Loucy (cell line): ENCODE measurements around the gene KCNF1.
"Not testable (repeated sequence)": the region's sequence is repeated elsewhere in the genome, so short reads cannot be mapped to it uniquely, and the experiment has no call there.

Source experiments
- H2AFZ ChIP-seq: fragments of 200-600 bp; sonication (generic); 2 replicates; pipeline ENCODE4 v1.6.0; 2016; ENCODE audit warnings: antibody characterized with exemption, mild to moderate bottlenecking, low read length, moderate library complexity
- H3F3A ChIP-seq: fragments of 200-600 bp; 2 replicates; pipeline ENCODE4 v1.6.0; 2016; ENCODE audit warnings: antibody characterized with exemption, low read depth, mild to moderate bottlenecking
- H3K27me3 ChIP-seq: fragments of 200-600 bp; sonication (generic); 2 replicates; pipeline ENCODE4 v1.6.1; 2014; ENCODE audit warnings: low read length, mild to moderate bottlenecking; ENCODE audit not compliant: insufficient read depth, poor library complexity, severe bottlenecking
- H3K36me3 ChIP-seq: fragments of 200-600 bp; sonication (generic); 2 replicates; pipeline ENCODE4 v1.6.1; 2016; ENCODE audit warnings: low read length; ENCODE audit not compliant: insufficient read depth
- H3K4me1 ChIP-seq: fragments of 200-600 bp; sonication (generic); 2 replicates; pipeline ENCODE4 v1.5.1; 2014; ENCODE audit warnings: low read length, mild to moderate bottlenecking; ENCODE audit not compliant: insufficient read depth, poor library complexity, severe bottlenecking
- H3K4me2 ChIP-seq: fragments of 200-600 bp; sonication (generic); 2 replicates; pipeline ENCODE4 v1.6.0; 2014; ENCODE audit warnings: antibody characterized with exemption, low read length, low read depth, mild to moderate bottlenecking; ENCODE audit not compliant: poor library complexity, severe bottlenecking
- H3K4me3 ChIP-seq: fragments of 200-600 bp; sonication (generic); 2 replicates; pipeline ENCODE4 v1.5.1; 2014; ENCODE audit warnings: low read length, mild to moderate bottlenecking, mixed read lengths; ENCODE audit not compliant: poor library complexity, severe bottlenecking
- H3K79me2 ChIP-seq: fragments of 200-600 bp; sonication (generic); 2 replicates; pipeline ENCODE4 v1.6.1; 2014; ENCODE audit warnings: low read length; ENCODE audit not compliant: insufficient read depth
- H3K9ac ChIP-seq: fragments of 200-600 bp; sonication (generic); 2 replicates; pipeline ENCODE4 v1.6.0; 2014; ENCODE audit warnings: mild to moderate bottlenecking, low read depth, low read length, moderate library complexity; ENCODE audit not compliant: poor library complexity, severe bottlenecking
- H3K9me2 ChIP-seq: fragments of 200-600 bp; sonication (generic); replicated peaks from 2 replicates; pipeline ENCODE4 v1.6.1; 2016; ENCODE audit warnings: low read depth, low read length, mixed read lengths
- H3K9me3 ChIP-seq: fragments of 200-600 bp; sonication (generic); 2 replicates; pipeline ENCODE4 v1.6.1; 2014; ENCODE audit warnings: mild to moderate bottlenecking, antibody characterized with exemption, low read length, low read depth; ENCODE audit not compliant: insufficient read depth
- H4K20me1 ChIP-seq: fragments of 200-600 bp; sonication (generic); 2 replicates; pipeline ENCODE4 v1.6.0; 2014; ENCODE audit warnings: antibody characterized with exemption, low read length, mild to moderate bottlenecking; ENCODE audit not compliant: insufficient read depth, poor library complexity, severe bottlenecking
- EZH2phosphoT487 ChIP-seq: fragments of 200-600 bp; IDR thresholded peaks from 2 replicates; pipeline ENCODE4 v1.6.1; 2018; ENCODE audit warnings: antibody characterized with exemption, mild to moderate bottlenecking, moderate library complexity, borderline replicate concordance
- TF ChIP-seq, protein P1 (sequence below): fragments of 200-600 bp; sonication (generic); conservative IDR thresholded peaks from 2 replicates; pipeline ENCODE4 v1.5.1; 2014; ENCODE audit warnings: mild to moderate bottlenecking, antibody characterized with exemption, low read length

KCNF1 gene

DNA sequence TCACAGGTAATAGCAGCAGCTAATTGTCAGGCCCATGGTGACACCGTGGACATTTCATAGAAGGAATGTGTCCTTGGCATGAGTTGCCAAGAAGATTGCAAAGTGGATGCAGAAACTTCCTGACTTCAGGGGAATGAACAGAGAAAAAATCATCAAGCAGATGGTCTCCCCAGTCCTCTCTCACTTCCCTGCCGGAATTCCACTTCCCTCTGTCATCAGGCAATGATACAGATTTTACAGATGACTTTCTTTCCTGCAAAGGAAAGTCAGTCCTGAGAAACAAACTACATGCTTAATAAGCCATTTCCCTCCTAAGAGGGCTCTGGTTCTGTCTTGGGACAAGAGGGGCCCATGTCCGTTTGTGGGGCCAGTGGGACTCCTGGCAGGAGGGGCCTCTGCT is 45.7 kb downstream of the KCNF1 start:
- H3K4me1 ChIP-seq: no peaks in the 10 kb centered on the region
- H3K9me2 ChIP-seq: no peaks in the 10 kb centered on the region
- H3K4me3 ChIP-seq: no peak overlapping the region
- no peak overlapping the region for H3K9ac ChIP-seq
- H3K9me3 ChIP-seq: peaks cover 5% of the 10 kb centered on the region; the same call in 1 of the 2 replicates
- no peak overlapping the region for H2AFZ ChIP-seq
- H3F3A ChIP-seq: no peaks in the 10 kb centered on the region
- no peaks in the 10 kb centered on the region for H3K27me3 ChIP-seq
- TF ChIP-seq EZH2phosphoT487: no peak
- H3K79me2 ChIP-seq: no peaks in the 10 kb centered on the region
- H3K4me2 ChIP-seq: no peak overlapping the region
- H3K36me3 ChIP-seq: no peaks in the 10 kb centered on the region
- no peaks in the 10 kb centered on the region for H4K20me1 ChIP-seq

DNA sequence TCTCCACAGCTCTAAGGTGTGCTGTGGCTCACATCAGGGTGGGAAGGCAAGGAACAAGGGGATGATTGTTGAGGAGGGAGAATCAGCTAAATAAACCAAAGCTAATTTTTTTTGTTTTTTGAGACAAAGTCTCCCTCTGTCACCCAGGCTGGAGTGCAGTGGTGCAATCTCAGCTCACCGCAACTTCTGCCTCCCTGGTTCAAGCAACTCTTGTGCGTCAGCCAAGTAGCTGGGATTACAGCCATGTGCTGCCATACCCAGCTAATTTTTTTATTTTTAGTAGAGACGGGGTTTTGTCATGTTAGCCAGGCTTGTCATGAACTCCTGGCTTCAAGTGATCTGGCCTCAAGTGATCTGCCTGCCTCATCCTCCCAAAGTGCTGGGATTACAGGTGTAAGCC is 46.7 kb downstream of the KCNF1 start:
- H3K36me3 ChIP-seq, H2AFZ ChIP-seq, H3K27me3 ChIP-seq, H3K4me3 ChIP-seq, H3K9me3 ChIP-seq, H3K4me1 ChIP-seq, H3K9ac ChIP-seq, H3K79me2 ChIP-seq, H3K9me2 ChIP-seq, H4K20me1 ChIP-seq, H3K4me2 ChIP-seq, H3F3A ChIP-seq: not testable (repeated sequence)

DNA sequence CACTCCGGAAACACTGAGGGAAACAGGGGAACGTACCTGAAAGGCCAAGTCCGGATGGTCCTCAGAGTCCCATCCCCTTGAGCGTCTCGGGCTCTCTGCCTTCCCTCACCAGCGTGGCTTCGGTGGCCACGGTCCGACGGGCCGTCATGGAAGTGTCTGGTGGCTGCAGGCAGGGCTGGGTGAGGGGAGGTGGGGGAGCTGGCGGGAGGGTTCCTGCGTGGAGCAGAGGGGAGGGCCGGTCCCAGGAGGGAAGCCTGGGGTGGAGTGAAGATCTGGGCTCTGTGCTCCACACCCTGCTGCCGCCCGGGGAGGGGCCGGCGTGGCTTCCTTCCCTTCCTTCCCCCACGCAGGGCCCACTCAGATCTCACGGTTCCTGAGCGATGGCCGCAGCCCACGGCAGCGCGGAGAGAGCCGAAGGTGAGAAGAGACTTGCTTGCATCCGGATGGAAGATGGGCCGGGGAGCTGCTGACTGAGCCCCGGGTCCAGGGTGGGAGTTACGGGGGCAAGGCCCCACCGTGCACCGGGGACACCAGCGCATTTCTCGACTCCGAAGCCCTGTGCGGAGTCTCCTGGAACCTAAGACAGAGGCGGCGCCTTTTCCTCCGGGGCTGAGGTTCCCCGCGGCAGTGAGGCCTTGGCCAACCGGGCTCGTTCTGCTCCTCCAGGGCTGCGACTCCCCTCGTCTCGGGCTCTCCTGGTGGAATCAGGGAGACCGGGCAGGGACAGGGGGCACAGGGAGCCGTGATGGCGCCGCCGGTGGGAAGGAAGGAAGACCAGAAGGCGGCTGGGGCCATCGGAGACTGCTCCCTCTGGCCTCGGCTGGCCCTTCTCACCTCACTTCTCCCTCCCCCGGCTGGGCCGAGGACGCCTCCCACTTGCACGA is 49.1 kb downstream of the KCNF1 start:
- no peak overlapping the region for H2AFZ ChIP-seq
- no peak overlapping the region for H3K4me3 ChIP-seq
- no peaks in the 10 kb centered on the region for H3K9me2 ChIP-seq
- no peaks in the 10 kb centered on the region for H4K20me1 ChIP-seq
- no peaks in the 10 kb centered on the region for H3F3A ChIP-seq
- H3K9ac ChIP-seq: no peak overlapping the region
- no peaks in the 10 kb centered on the region for H3K36me3 ChIP-seq
- H3K4me2 ChIP-seq: no peak overlapping the region
- H3K4me1 ChIP-seq: no peaks in the 10 kb centered on the region
- H3K27me3 ChIP-seq: no peaks in the 10 kb centered on the region
- H3K79me2 ChIP-seq: no peaks in the 10 kb centered on the region
- H3K9me3 ChIP-seq: no peaks in the 10 kb centered on the region
- TF ChIP-seq, protein P1, sequence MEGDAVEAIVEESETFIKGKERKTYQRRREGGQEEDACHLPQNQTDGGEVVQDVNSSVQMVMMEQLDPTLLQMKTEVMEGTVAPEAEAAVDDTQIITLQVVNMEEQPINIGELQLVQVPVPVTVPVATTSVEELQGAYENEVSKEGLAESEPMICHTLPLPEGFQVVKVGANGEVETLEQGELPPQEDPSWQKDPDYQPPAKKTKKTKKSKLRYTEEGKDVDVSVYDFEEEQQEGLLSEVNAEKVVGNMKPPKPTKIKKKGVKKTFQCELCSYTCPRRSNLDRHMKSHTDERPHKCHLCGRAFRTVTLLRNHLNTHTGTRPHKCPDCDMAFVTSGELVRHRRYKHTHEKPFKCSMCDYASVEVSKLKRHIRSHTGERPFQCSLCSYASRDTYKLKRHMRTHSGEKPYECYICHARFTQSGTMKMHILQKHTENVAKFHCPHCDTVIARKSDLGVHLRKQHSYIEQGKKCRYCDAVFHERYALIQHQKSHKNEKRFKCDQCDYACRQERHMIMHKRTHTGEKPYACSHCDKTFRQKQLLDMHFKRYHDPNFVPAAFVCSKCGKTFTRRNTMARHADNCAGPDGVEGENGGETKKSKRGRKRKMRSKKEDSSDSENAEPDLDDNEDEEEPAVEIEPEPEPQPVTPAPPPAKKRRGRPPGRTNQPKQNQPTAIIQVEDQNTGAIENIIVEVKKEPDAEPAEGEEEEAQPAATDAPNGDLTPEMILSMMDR: no peak

DNA sequence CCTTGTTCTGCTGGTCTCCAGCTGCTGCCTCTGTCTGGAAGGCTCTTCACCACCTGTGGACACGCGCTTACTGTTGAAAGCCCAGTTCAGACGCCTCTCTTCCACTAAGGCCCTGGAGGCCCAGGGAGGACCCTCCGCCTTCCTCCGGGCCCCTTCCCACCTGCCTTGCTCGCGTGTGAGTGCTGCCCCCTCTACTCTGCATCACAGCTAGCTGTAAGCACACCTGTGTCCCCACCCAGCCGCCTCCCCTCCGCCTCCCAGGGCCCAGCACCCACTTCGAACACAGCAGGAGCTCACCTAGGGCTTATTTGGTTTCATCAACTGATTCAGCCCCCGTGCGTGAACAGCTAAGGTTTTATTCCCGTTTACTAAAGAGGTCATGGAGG is 49.7 kb downstream of the KCNF1 start:
- Histone ChIP-seq H3K36me3 (no peaks in the 10 kb centered on the region), H3K4me2 (no peak overlapping the region), H3K27me3 (no peaks in the 10 kb centered on the region), H3K9me3 (no peaks in the 10 kb centered on the region), H4K20me1 (no peaks in the 10 kb centered on the region), H3K4me1 (no peaks in the 10 kb centered on the region), H3K9ac (no peak overlapping the region), H3K79me2 (no peaks in the 10 kb centered on the region), H3K4me3 (no peak overlapping the region), H2AFZ (no peak overlapping the region), H3K9me2 (no peaks in the 10 kb centered on the region), H3F3A (no peaks in the 10 kb centered on the region)
- no peak for TF ChIP-seq EZH2phosphoT487
- TF ChIP-seq, protein P1: no peak
